Activated B cell treated with CpG ODN at 0.5 μM for 24 hours (primary cell): ENCODE results near the gene PMF1. TPM values are rescaled to one million over a fixed set of nuclear protein-coding genes. Genes with fewer than 3 reads are reported as not detected.

Experiments used
- ATAC-seq: fragments of 200-7000 bp; cut with Tn5 transposase; one replicate; pipeline ENCODE4 v1.10.0; 2021; ENCODE audit warnings: low read depth, mild to moderate bottlenecking, moderate library complexity
- CTCF ChIA-PET: fragments of 350-600 bp; sonication (Branson Sonifier 250); formaldehyde crosslinking; loops from one replicate; lab custom pipeline; 2021; ENCODE audit warnings: antibody characterized with exemption; lab: Charles Lee
- POLR2A ChIA-PET: fragments of 350-600 bp; sonication (Branson Sonifier 250); formaldehyde crosslinking; loops from one replicate; lab custom pipeline; 2021; ENCODE audit warnings: antibody characterized with exemption; lab: Charles Lee
- DNase-seq: peaks from one replicate; pipeline ENCODE4 v3.0.0; 2022
- H3K27ac Mint-ChIP-seq: one replicate; pipeline ENCODE4 v1.8.0; 2020; ENCODE audit warnings: mixed read lengths
- H3K27me3 Mint-ChIP-seq: one replicate; pipeline ENCODE4 v1.8.0; 2021; ENCODE audit warnings: mixed read lengths
- H3K36me3 Mint-ChIP-seq: one replicate; pipeline ENCODE4 v1.8.0; 2021; ENCODE audit warnings: low read depth, mixed read lengths
- H3K4me1 Mint-ChIP-seq: one replicate; pipeline ENCODE4 v1.8.0; 2021; ENCODE audit warnings: mixed read lengths
- H3K4me3 Mint-ChIP-seq: one replicate; pipeline ENCODE4 v1.8.0; 2020; ENCODE audit warnings: mild to moderate bottlenecking, mixed read lengths
- H3K9me3 Mint-ChIP-seq: one replicate; pipeline ENCODE4 v1.8.0; 2020; ENCODE audit warnings: mixed read lengths
- intact Hi-C: fragments of 100-400 bp; cut with micrococcal nuclease; formaldehyde crosslinking; loops from one replicate; pipeline ENCODE4 v1.15.1; 2024
- total RNA-seq: library from RNA; stranded (reverse); gene quantifications from 2 replicates; pipeline ENCODE4 v1.2.3, GENCODE V29; 2022
- TF ChIP-seq, protein P1 (sequence below): fragments of 200-600 bp; IDR thresholded peaks from one replicate; pipeline ENCODE4 v1.8.0; 2022; ENCODE audit warnings: antibody characterized with exemption, mild to moderate bottlenecking

Gene PMF1
- total RNA-seq, 1 donor from 2014 or later, result 75.8 TPM

GRCh38 chr1:156253634-156254033, 40.8 kb downstream of the PMF1 start:
- H3K36me3 Mint-ChIP-seq, result peaks cover 77% of the 10 kb centered on the region
- intact Hi-C loops, result no loop called here
- no peak overlapping the region for H3K4me3 Mint-ChIP-seq
- POLR2A ChIA-PET, result no interaction called here
- H3K4me1 Mint-ChIP-seq, result no peaks in the 10 kb centered on the region
- H3K27ac Mint-ChIP-seq, result no peak overlapping the region
- CTCF ChIA-PET, result no interaction called here
- no peaks in the 10 kb centered on the region for H3K9me3 Mint-ChIP-seq
- TF ChIP-seq, protein P1, sequence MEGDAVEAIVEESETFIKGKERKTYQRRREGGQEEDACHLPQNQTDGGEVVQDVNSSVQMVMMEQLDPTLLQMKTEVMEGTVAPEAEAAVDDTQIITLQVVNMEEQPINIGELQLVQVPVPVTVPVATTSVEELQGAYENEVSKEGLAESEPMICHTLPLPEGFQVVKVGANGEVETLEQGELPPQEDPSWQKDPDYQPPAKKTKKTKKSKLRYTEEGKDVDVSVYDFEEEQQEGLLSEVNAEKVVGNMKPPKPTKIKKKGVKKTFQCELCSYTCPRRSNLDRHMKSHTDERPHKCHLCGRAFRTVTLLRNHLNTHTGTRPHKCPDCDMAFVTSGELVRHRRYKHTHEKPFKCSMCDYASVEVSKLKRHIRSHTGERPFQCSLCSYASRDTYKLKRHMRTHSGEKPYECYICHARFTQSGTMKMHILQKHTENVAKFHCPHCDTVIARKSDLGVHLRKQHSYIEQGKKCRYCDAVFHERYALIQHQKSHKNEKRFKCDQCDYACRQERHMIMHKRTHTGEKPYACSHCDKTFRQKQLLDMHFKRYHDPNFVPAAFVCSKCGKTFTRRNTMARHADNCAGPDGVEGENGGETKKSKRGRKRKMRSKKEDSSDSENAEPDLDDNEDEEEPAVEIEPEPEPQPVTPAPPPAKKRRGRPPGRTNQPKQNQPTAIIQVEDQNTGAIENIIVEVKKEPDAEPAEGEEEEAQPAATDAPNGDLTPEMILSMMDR, result no peak
- DNase-seq, result no peak
- ATAC-seq, result no peak
- H3K27me3 Mint-ChIP-seq, result no peaks in the 10 kb centered on the region

DNA sequence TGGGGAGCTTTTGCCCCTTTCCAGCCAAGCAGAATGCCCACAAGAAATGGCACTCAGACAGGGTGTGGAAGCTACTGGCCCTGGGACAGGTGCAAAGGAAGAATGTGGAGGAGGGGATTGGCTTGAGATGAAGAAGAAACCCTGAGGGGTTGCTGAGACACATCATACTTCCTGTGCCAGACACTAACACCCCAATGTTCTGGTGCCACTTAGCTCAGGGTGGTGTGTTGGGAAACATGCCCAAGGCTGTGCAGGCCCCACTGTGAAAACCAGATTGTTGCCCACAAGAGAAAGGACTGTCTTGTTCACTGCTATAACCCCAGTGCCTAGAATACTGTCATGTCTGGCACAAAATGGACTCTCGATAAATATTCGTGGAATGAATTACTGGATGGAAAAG, 44.9 kb downstream of the PMF1 start:
- Mint-ChIP-seq H3K4me1 (no peaks in the 10 kb centered on the region), H3K9me3 (no peaks in the 10 kb centered on the region), H3K36me3 (peaks cover 79% of the 10 kb centered on the region), H3K27me3 (no peaks in the 10 kb centered on the region), H3K4me3 (no peak overlapping the region), H3K27ac (no peak overlapping the region)
- ChIA-PET POLR2A (interaction anchor here (0.6 kb wide), 1 partner anchor 40 kb away, joined by 3 read pairs; no protein-coding TSS in a partner anchor), CTCF (interaction anchor here (0.7 kb wide), 1 partner anchor 61 kb away, joined by 3 read pairs; no protein-coding TSS in a partner anchor)
- ATAC-seq (no peak), DNase-seq (no peak)
- intact Hi-C loops, result no loop called here
- TF ChIP-seq, protein P1, result no peak

DNA sequence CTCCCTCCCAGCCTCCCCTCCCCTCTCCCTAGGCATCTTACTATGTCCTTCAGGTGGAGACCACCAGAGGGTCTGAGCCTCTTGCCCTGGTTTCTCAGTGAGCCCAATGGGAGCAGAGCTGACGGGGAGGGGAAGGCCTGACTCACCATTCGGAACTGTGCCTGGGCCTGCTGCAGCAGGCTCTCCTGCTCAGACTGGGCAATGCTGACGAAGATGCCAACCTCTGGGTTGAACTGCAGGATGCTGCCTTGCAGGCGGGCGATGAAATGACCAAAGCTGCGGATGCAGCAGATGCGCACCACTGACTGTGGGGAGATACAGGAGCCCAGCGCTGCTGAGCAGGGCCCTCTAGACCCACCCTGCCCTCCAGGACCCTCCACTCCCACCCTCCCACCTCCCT, 46.1 kb downstream of the PMF1 start:
- Mint-ChIP-seq H3K9me3 (no peaks in the 10 kb centered on the region), H3K27ac (no peak overlapping the region), H3K36me3 (peaks cover 79% of the 10 kb centered on the region), H3K4me3 (no peak overlapping the region), H3K4me1 (no peaks in the 10 kb centered on the region), H3K27me3 (no peaks in the 10 kb centered on the region)
- intact Hi-C loops, result no loop called here
- DNase-seq (no peak), ATAC-seq (no peak)
- ChIA-PET CTCF (no interaction called here), POLR2A (interaction anchor here (0.5 kb wide), 1 partner anchor 803 kb away, joined by 3 read pairs; no protein-coding TSS in a partner anchor)
- TF ChIP-seq, protein P1, result no peak

- no peaks in the 10 kb centered on the region for H3K9me3 Mint-ChIP-seq
- H3K27ac Mint-ChIP-seq, result no peak overlapping the region
- no peaks in the 10 kb centered on the region for H3K27me3 Mint-ChIP-seq
- ATAC-seq (no peak), DNase-seq (no peak)
- TF ChIP-seq, protein P1, result no peak
- peaks cover 83% of the 10 kb centered on the region for H3K36me3 Mint-ChIP-seq
- H3K4me3 Mint-ChIP-seq, result no peak overlapping the region
- intact Hi-C loops, result no loop called here
- no peaks in the 10 kb centered on the region for H3K4me1 Mint-ChIP-seq
- ChIA-PET CTCF (no interaction called here), POLR2A (interaction anchor here (0.5 to 0.6 kb wide), 2 partner anchors 403 to 1014 kb away, joined by 3 read pairs; no protein-coding TSS in a partner anchor)
Measured at GRCh38 chr1:156259805-156260204, 47.0 kb downstream of the PMF1 start.

- Mint-ChIP-seq H3K27me3 (no peaks in the 10 kb centered on the region), H3K4me3 (no peak overlapping the region), H3K27ac (no peak overlapping the region), H3K9me3 (no peaks in the 10 kb centered on the region), H3K4me1 (no peaks in the 10 kb centered on the region), H3K36me3 (peaks cover 91% of the 10 kb centered on the region)
- TF ChIP-seq, protein P1, result no peak
- ChIA-PET CTCF (no interaction called here), POLR2A (no interaction called here)
- no peak for DNase-seq
- ATAC-seq, result no peak
- intact Hi-C loops, result no loop called here
Measured at GRCh38 chr1:156260896-156261295, 48.1 kb downstream of the PMF1 start.
